Neural cell (in vitro differentiated cells): ENCODE measurements around the gene ANKRD22. TPM values are rescaled to one million over a fixed set of nuclear protein-coding genes. Genes with fewer than 3 reads are reported as not detected.

Experiments
- H2AFZ ChIP-seq: fragments of 200-600, 300-800 bp; sonication (generic), shearing (Covaris generic); 2 replicates; pipeline ENCODE4 v1.6.0; 2014; ENCODE audit warnings: low read depth, mild to moderate bottlenecking, antibody characterized with exemption, low read length, moderate library complexity
- H3F3A ChIP-seq: fragments of 200-600 bp; shearing (Covaris generic); 2 replicates; pipeline ENCODE4 v1.6.1; 2016; ENCODE audit warnings: mild to moderate bottlenecking, moderate library complexity, mixed read lengths, antibody characterized with exemption, low read length; ENCODE audit not compliant: insufficient read depth, poor library complexity, severe bottlenecking
- H3K27ac ChIP-seq: fragments of 200-600, 300-800 bp; sonication (generic), shearing (Covaris generic); 2 replicates; pipeline ENCODE4 v1.5.1; 2014; ENCODE audit warnings: mild to moderate bottlenecking, low read length, moderate library complexity
- H3K27me3 ChIP-seq: fragments of 300-800, 200-600 bp; sonication (generic), shearing (Covaris generic); 2 replicates; pipeline ENCODE4 v1.6.0; 2014; ENCODE audit warnings: mild to moderate bottlenecking, low read depth, low read length, moderate library complexity; ENCODE audit not compliant: insufficient read depth
- H3K36me3 ChIP-seq: fragments of 300-800, 200-600 bp; sonication (generic), shearing (Covaris generic); 2 replicates; pipeline ENCODE4 v1.5.1; 2014; ENCODE audit warnings: mild to moderate bottlenecking, antibody characterized with exemption, low read length, moderate library complexity; ENCODE audit not compliant: insufficient read depth
- H3K4me2 ChIP-seq: fragments of 300-800, 200-600 bp; sonication (generic), shearing (Covaris generic); 2 replicates; pipeline ENCODE4 v1.6.0; 2014; ENCODE audit warnings: mild to moderate bottlenecking, low read length
- H3K4me3 ChIP-seq: fragments of 300-800, 200-600 bp; sonication (generic), shearing (Covaris generic); 2 replicates; pipeline ENCODE4 v1.5.1; 2014; ENCODE audit warnings: mild to moderate bottlenecking, low read length, moderate library complexity
- H3K79me2 ChIP-seq: fragments of 200-600 bp; shearing (Covaris generic); replicated peaks from 2 replicates; pipeline ENCODE4 v1.6.0; 2014; ENCODE audit warnings: mild to moderate bottlenecking, low read length, moderate library complexity; ENCODE audit not compliant: insufficient read depth
- H3K9ac ChIP-seq: fragments of 300-800, 200-600 bp; sonication (generic), shearing (Covaris generic); 2 replicates; pipeline ENCODE4 v1.6.1; 2016; ENCODE audit warnings: mild to moderate bottlenecking, low read length, mixed read lengths
- H3K9me2 ChIP-seq: fragments of 200-600 bp; shearing (Covaris generic); 2 replicates; pipeline ENCODE4 v1.6.1; 2016; ENCODE audit warnings: mild to moderate bottlenecking, low read length, mixed read lengths; ENCODE audit not compliant: insufficient read depth
- H3K9me3 ChIP-seq: fragments of 200-600, 300-800 bp; sonication (generic), shearing (Covaris generic); 2 replicates; pipeline ENCODE4 v1.6.1; 2016; ENCODE audit warnings: mild to moderate bottlenecking, mixed run types, low read length, moderate library complexity, mixed read lengths
- H4K20me1 ChIP-seq: fragments of 200-600 bp; shearing (Covaris generic); 2 replicates; pipeline ENCODE4 v1.6.1; 2016; ENCODE audit warnings: mild to moderate bottlenecking, mixed run types; ENCODE audit not compliant: insufficient read depth
- CTCF ChIP-seq: fragments of 450-650 bp; IDR thresholded peaks from 2 replicates; pipeline ENCODE4 v1.5.1; 2014; ENCODE audit warnings: antibody characterized with exemption, mild to moderate bottlenecking, moderate library complexity; ENCODE audit not compliant: poor library complexity, severe bottlenecking
- EP300 ChIP-seq: fragments of 450-650 bp; conservative IDR thresholded peaks from 2 replicates; pipeline ENCODE4 v1.6.1; 2014; ENCODE audit warnings: antibody characterized with exemption, mild to moderate bottlenecking, moderate library complexity; ENCODE audit not compliant: poor library complexity, severe bottlenecking
- EZH2 ChIP-seq: fragments of 200-600, 300-800 bp; shearing (Covaris generic), sonication (generic); IDR thresholded peaks from 2 replicates; pipeline ENCODE4 v1.6.1; 2014; ENCODE audit warnings: antibody characterized with exemption, low read length, borderline replicate concordance, mild to moderate bottlenecking; ENCODE audit not compliant: insufficient read depth, poor library complexity, severe bottlenecking
- MXI1 ChIP-seq: fragments of 450-650 bp; conservative IDR thresholded peaks from 2 replicates; pipeline ENCODE4 v1.6.1; 2014; ENCODE audit warnings: antibody characterized with exemption, mild to moderate bottlenecking; ENCODE audit not compliant: poor library complexity, severe bottlenecking
- POLR2AphosphoS5 ChIP-seq: IDR thresholded peaks from 2 replicates; pipeline ENCODE4 v1.6.1; 2012
- RAD21 ChIP-seq: fragments of 450-650 bp; conservative IDR thresholded peaks from 2 replicates; pipeline ENCODE4 v1.6.1; 2014; ENCODE audit warnings: antibody characterized with exemption, mild to moderate bottlenecking, moderate library complexity
- REST ChIP-seq: IDR thresholded peaks from 2 replicates; pipeline ENCODE4 v1.6.1; 2012; ENCODE audit warnings: borderline replicate concordance
- SMC3 ChIP-seq: fragments of 450-650 bp; conservative IDR thresholded peaks from 2 replicates; pipeline ENCODE4 v1.6.1; 2014; ENCODE audit warnings: antibody characterized with exemption, mild to moderate bottlenecking, moderate library complexity; ENCODE audit not compliant: poor library complexity
- TAF1 ChIP-seq: IDR thresholded peaks from 2 replicates; pipeline ENCODE4 v1.6.1; 2012; ENCODE audit warnings: low read depth
- polyA plus RNA-seq: library from polyadenylated mRNA; depleted of rRNA; stranded (reverse); fragments of >200 nt; gene quantifications from 2 replicates; pipeline ENCODE4 v1.2.3, GENCODE V29; 2014

Gene ANKRD22
- polyA plus RNA-seq, 1 donor from 2014 or later, result 0.57 TPM

- Histone ChIP-seq H3K4me3 (no peak overlapping the region), H3K27me3 (no peaks in the 10 kb centered on the region), H4K20me1 (no peaks in the 10 kb centered on the region), H3K79me2 (no peaks in the 10 kb centered on the region), H3K9me2 (no peaks in the 10 kb centered on the region), H2AFZ (no peak overlapping the region), H3K9ac (no peak overlapping the region), H3F3A (no peaks in the 10 kb centered on the region), H3K9me3 (no peaks in the 10 kb centered on the region), H3K4me2 (no peak overlapping the region), H3K27ac (no peak overlapping the region), H3K36me3 (no peaks in the 10 kb centered on the region)
- no peak for TF ChIP-seq REST
- TF ChIP-seq SMC3, result no peak
- no peak for TF ChIP-seq EZH2
- no peak for TF ChIP-seq CTCF
- no peak for TF ChIP-seq POLR2AphosphoS5
- TF ChIP-seq RAD21, result no peak
- no peak for TF ChIP-seq EP300
- no peak for TF ChIP-seq TAF1
- TF ChIP-seq MXI1, result no peak
Observed at GRCh38 chr10:88848499-88848898, 3.1 kb downstream of the ANKRD22 start.

- Histone ChIP-seq H3K9me2 (no peaks in the 10 kb centered on the region), H4K20me1 (no peaks in the 10 kb centered on the region), H2AFZ (no peak overlapping the region), H3K9ac (no peak overlapping the region), H3K79me2 (no peaks in the 10 kb centered on the region), H3K4me3 (no peak overlapping the region), H3K9me3 (no peaks in the 10 kb centered on the region), H3K27me3 (no peaks in the 10 kb centered on the region), H3K36me3 (no peaks in the 10 kb centered on the region), H3K4me2 (no peak overlapping the region), H3K27ac (no peak overlapping the region), H3F3A (no peaks in the 10 kb centered on the region)
- TF ChIP-seq EZH2 (no peak), RAD21 (no peak), POLR2AphosphoS5 (no peak), MXI1 (no peak), REST (no peak), TAF1 (no peak)
Observed at GRCh38 chr10:88843171-88843570, 8.5 kb downstream of the ANKRD22 start.
